HCT116 (cell line): Measurements from ENCODE around the gene TCF7L1. TPM values are rescaled to one million over a fixed set of nuclear protein-coding genes. Genes with fewer than 3 reads are reported as not detected.

ENCODE experiments used
- ATAC-seq: fragments of 200-7000 bp; cut with Tn5 transposase; 2 replicates; pipeline ENCODE4 v1.9.1; 2020; ENCODE audit warnings: mild to moderate bottlenecking, moderate library complexity
- BruUV-seq: library from RNA; stranded (reverse); fragments of 400-500 nt; replicated peaks from 2 replicates; lab custom pipeline; 2021; lab: Mats Ljungman, UMichigan
- CTCF ChIA-PET: fragments of 300-600 bp; sonication (Branson Sonifier 250); formaldehyde crosslinking; loops from one replicate; lab custom pipeline; 2021; ENCODE audit warnings: antibody characterized with exemption; lab: Charles Lee
- POLR2A ChIA-PET: fragments of 300-600, 350-600 bp; sonication (Branson Sonifier 250); formaldehyde crosslinking; loops from one replicate; lab custom pipeline; 2021; ENCODE audit warnings: antibody characterized with exemption; lab: Charles Lee
- RAD21 ChIA-PET, 2 experiments: fragments of 300-600 bp; sonication (Branson Sonifier 250); formaldehyde crosslinking; loops; one replicate each; lab custom pipeline; 2023; ENCODE audit warnings: low total read pairs in 2 of 2; ENCODE audit not compliant: uncharacterized antibody in 2 of 2, unreplicated experiment in 2 of 2, low non-redundant PET in 1 of 2; lab: Charles Lee
- DNase-seq: peaks from one replicate; pipeline ENCODE4 v3.0.0-alpha.2; 2010; ENCODE audit warnings: low read depth, low spot score
- H2AFZ ChIP-seq: fragments of 200-600 bp; shearing (Covaris generic), sonication (generic); 2 replicates; pipeline ENCODE4 v1.6.1; 2017; ENCODE audit warnings: low read depth, mixed run types, mixed read lengths, antibody characterized with exemption, low read length; ENCODE audit not compliant: poor library complexity, severe bottlenecking
- H3K27ac ChIP-seq: 2 replicates; pipeline ENCODE4 v1.5.1; 2012; ENCODE audit warnings: low read depth, low read length
- H3K27me3 ChIP-seq: fragments of 200-600 bp; sonication (generic); 2 replicates; pipeline ENCODE4 v1.6.1; 2016; ENCODE audit warnings: mixed run types, low read length, mixed read lengths; ENCODE audit not compliant: insufficient read depth
- H3K36me3 ChIP-seq, 2 experiments: fragments of 200-500 bp in 1 of 2; fragments of 200-600 bp in 1 of 2; sonication (Bioruptor generic) in 1 of 2; sonication (generic) in 1 of 2; 2 replicates each; pipeline versions ENCODE4 v1.5.1 to v1.6.1; 2014 to 2016; ENCODE audit warnings: low read length in 2 of 2, inconsistent platforms in 1 of 2, mixed read lengths in 1 of 2, mixed run types in 1 of 2; ENCODE audit not compliant: insufficient read depth in 2 of 2, control insufficient read depth in 1 of 2
- H3K4me1 ChIP-seq, 2 experiments: fragments of 200-600 bp in 1 of 2; sonication (generic) in 1 of 2; 2 replicates each; pipeline versions ENCODE4 v1.5.1 to v1.6.1; 2012 to 2017; ENCODE audit warnings: low read length in 2 of 2, inconsistent platforms in 1 of 2, mild to moderate bottlenecking in 1 of 2, mixed read lengths in 1 of 2, mixed run types in 1 of 2, moderate library complexity in 1 of 2; ENCODE audit not compliant: insufficient read depth in 2 of 2, control insufficient read depth in 1 of 2
- H3K4me2 ChIP-seq: fragments of 200-600 bp; sonication (generic); 2 replicates; pipeline ENCODE4 v1.6.1; 2017; ENCODE audit warnings: mixed run types, low read length, mixed read lengths
- H3K4me3 ChIP-seq, 2 experiments: fragments of 200-600 bp in 1 of 2; sonication (generic) in 1 of 2; replicated peaks in 1 of 2; 2 replicates each; pipeline ENCODE4 v1.5.1; 2011 to 2016; ENCODE audit warnings: low read length in 2 of 2, control low read depth in 1 of 2, low read depth in 1 of 2, mild to moderate bottlenecking in 1 of 2, mixed read lengths in 1 of 2, mixed run types in 1 of 2
- H3K79me2 ChIP-seq: fragments of 200-600 bp; sonication (generic); 2 replicates; pipeline ENCODE4 v1.6.1; 2017; ENCODE audit warnings: mild to moderate bottlenecking, mixed run types, low read length, moderate library complexity, mixed read lengths; ENCODE audit not compliant: insufficient read depth
- H3K9ac ChIP-seq: fragments of 200-600 bp; sonication (generic); 2 replicates; pipeline ENCODE4 v1.6.1; 2016; ENCODE audit warnings: low read length, mixed read lengths
- H3K9me2 ChIP-seq: fragments of 200-600 bp; sonication (generic), shearing (Covaris generic); 2 replicates; pipeline ENCODE4 v1.6.1; 2017; ENCODE audit warnings: mixed run types, mild to moderate bottlenecking, moderate library complexity; ENCODE audit not compliant: insufficient read depth
- H3K9me3 ChIP-seq, 2 experiments: fragments of 200-500 bp in 1 of 2; fragments of 200-600 bp in 1 of 2; sonication (Bioruptor generic) in 1 of 2; sonication (generic) in 1 of 2; 2 replicates each; pipeline ENCODE4 v1.6.1; 2014 to 2017; ENCODE audit warnings: low read length in 2 of 2, mixed read lengths in 2 of 2, inconsistent platforms in 1 of 2, low read depth in 1 of 2, mild to moderate bottlenecking in 1 of 2, mixed run types in 1 of 2, moderate library complexity in 1 of 2; ENCODE audit not compliant: control insufficient read depth in 1 of 2, insufficient read depth in 1 of 2
- H4K20me1 ChIP-seq: fragments of 200-600 bp; sonication (generic), shearing (Covaris generic); 2 replicates; pipeline ENCODE4 v1.6.1; 2017; ENCODE audit warnings: mixed run types, mild to moderate bottlenecking, moderate library complexity; ENCODE audit not compliant: insufficient read depth
- ATF3 ChIP-seq: IDR thresholded peaks from 2 replicates; pipeline ENCODE4 v1.6.1; 2012
- CTCF ChIP-seq, 3 experiments: fragments of 200-600 bp in 1 of 3; sonication (generic) in 1 of 3; IDR thresholded peaks in 2 of 3; conservative IDR thresholded peaks in 1 of 3; 2 replicates each; pipeline ENCODE4 v1.5.1; 2012 to 2017; ENCODE audit warnings: low read depth in 2 of 3, low read length in 2 of 3, antibody characterized with exemption in 1 of 3, borderline replicate concordance in 1 of 3, control low read depth in 1 of 3, mild to moderate bottlenecking in 1 of 3, mixed read lengths in 1 of 3, mixed run types in 1 of 3, moderate library complexity in 1 of 3; ENCODE audit not compliant: insufficient read depth in 1 of 3
- EGR1 ChIP-seq: IDR thresholded peaks from 2 replicates; pipeline ENCODE4 v1.6.1; 2012; ENCODE audit warnings: low read depth
- ELF1 ChIP-seq: IDR thresholded peaks from 2 replicates; pipeline ENCODE4 v1.6.1; 2012; ENCODE audit warnings: low read depth, borderline replicate concordance
- EZH2 ChIP-seq: fragments of 200-600 bp; sonication (generic); IDR thresholded peaks from 2 replicates; pipeline ENCODE4 v1.6.1; 2017; ENCODE audit warnings: antibody characterized with exemption, mixed run types
- FOSL1 ChIP-seq: IDR thresholded peaks from 2 replicates; pipeline ENCODE4 v1.6.1; 2012; ENCODE audit warnings: low read depth
- POLR2A ChIP-seq: IDR thresholded peaks from 2 replicates; pipeline ENCODE4 v1.7.0; 2011; ENCODE audit warnings: borderline replicate concordance; ENCODE audit not compliant: insufficient read depth, insufficient read length; ENCODE audit errors: extremely low read depth
- POLR2AphosphoS5 ChIP-seq: IDR thresholded peaks from 2 replicates; pipeline ENCODE4 v1.6.1; 2011; ENCODE audit warnings: mild to moderate bottlenecking, low read depth, low read length, moderate library complexity
- SIN3A ChIP-seq: IDR thresholded peaks from 2 replicates; pipeline ENCODE4 v1.6.1; 2012; ENCODE audit warnings: low read depth
- SRF ChIP-seq: IDR thresholded peaks from 2 replicates; pipeline ENCODE4 v1.6.1; 2012; ENCODE audit warnings: low read depth
- TCF7L2 ChIP-seq: IDR thresholded peaks from 2 replicates; pipeline ENCODE4 v1.7.0; 2011; ENCODE audit warnings: borderline replicate concordance, inconsistent platforms; ENCODE audit not compliant: insufficient read depth, insufficient read length; ENCODE audit errors: extremely low read depth
- ZNF274 ChIP-seq: fragments of 200-500 bp; sonication (Bioruptor generic); IDR thresholded peaks from 2 replicates; pipeline ENCODE4 v1.6.1; 2014; ENCODE audit warnings: mild to moderate bottlenecking, low read depth, low read length, inconsistent platforms
- intact Hi-C: fragments of 100-400 bp; cut with micrococcal nuclease; formaldehyde crosslinking; loops from 2 replicates; pipeline ENCODE4 v1.10.0; 2022
- total RNA-seq: library from RNA; stranded (reverse); gene quantifications from one replicate; pipeline ENCODE4 v1.2.1, GENCODE V29; 2021; ENCODE audit not compliant: unreplicated experiment
- TF ChIP-seq, protein P1 (sequence below): IDR thresholded peaks from 2 replicates; pipeline ENCODE4 v1.6.1; 2012; ENCODE audit warnings: low read depth

The TCF7L1 gene
- total RNA-seq, 1 experiment from 2014 or later, result 10.3 TPM

DNA sequence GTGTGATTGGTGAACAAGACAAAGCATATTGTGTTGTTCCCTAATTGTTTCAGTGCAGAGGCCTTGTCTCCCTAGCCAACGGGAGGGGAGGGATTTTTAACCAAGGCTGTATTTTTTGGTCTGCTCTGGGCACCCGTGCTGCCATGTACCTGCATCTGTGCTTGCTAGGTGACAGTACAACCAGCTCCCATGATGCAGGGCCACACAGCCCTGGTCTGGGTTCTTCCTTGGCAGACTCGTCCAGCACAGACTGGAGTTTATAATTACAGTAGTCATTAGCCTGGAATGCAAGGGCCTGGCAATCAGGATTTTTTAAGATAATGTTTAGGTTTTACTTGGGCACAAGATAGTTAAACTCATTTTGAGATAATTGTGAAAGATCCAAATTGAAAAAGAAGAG is 36.4 kb downstream of the TCF7L1 start:
- ChIA-PET CTCF (no interaction called here), RAD21 (no interaction called here), POLR2A (no interaction called here)
- no peaks in the 10 kb centered on the region for H3K4me1 ChIP-seq
- H3K9me3 ChIP-seq, result no peaks in the 10 kb centered on the region
- no peak overlapping the region for H2AFZ ChIP-seq
- H3K4me2 ChIP-seq, result no peak overlapping the region
- no peaks in the 10 kb centered on the region for H3K27me3 ChIP-seq
- no peaks in the 10 kb centered on the region for H3K79me2 ChIP-seq
- no TSS peak for BruUV-seq
- no peak for DNase-seq
- TF ChIP-seq EGR1 (no peak), ATF3 (no peak), ZNF274 (no peak), FOSL1 (no peak), ELF1 (no peak), SRF (no peak), TCF7L2 (no peak), SIN3A (no peak), CTCF (IDR thresholded peaks at IDR 0.05 in 2 of 3, conservative IDR thresholded peaks at IDR 0.05 in 1 of 3; ENCODE audit: borderline replicate concordance in 1 of 3, insufficient read depth in 1 of 3, low read depth in 2 of 3, low read length in 2 of 3) (no peak), EZH2 (no peak), POLR2A (no peak), POLR2AphosphoS5 (no peak)
- TF ChIP-seq, protein P1, sequence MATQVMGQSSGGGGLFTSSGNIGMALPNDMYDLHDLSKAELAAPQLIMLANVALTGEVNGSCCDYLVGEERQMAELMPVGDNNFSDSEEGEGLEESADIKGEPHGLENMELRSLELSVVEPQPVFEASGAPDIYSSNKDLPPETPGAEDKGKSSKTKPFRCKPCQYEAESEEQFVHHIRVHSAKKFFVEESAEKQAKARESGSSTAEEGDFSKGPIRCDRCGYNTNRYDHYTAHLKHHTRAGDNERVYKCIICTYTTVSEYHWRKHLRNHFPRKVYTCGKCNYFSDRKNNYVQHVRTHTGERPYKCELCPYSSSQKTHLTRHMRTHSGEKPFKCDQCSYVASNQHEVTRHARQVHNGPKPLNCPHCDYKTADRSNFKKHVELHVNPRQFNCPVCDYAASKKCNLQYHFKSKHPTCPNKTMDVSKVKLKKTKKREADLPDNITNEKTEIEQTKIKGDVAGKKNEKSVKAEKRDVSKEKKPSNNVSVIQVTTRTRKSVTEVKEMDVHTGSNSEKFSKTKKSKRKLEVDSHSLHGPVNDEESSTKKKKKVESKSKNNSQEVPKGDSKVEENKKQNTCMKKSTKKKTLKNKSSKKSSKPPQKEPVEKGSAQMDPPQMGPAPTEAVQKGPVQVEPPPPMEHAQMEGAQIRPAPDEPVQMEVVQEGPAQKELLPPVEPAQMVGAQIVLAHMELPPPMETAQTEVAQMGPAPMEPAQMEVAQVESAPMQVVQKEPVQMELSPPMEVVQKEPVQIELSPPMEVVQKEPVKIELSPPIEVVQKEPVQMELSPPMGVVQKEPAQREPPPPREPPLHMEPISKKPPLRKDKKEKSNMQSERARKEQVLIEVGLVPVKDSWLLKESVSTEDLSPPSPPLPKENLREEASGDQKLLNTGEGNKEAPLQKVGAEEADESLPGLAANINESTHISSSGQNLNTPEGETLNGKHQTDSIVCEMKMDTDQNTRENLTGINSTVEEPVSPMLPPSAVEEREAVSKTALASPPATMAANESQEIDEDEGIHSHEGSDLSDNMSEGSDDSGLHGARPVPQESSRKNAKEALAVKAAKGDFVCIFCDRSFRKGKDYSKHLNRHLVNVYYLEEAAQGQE, result no peak
- no peaks in the 10 kb centered on the region for H3K36me3 ChIP-seq
- intact Hi-C loops, result no loop called here
- H3K27ac ChIP-seq, result no peak overlapping the region
- H4K20me1 ChIP-seq, result no peaks in the 10 kb centered on the region; the same call in 1 of the 2 replicates
- no peak for ATAC-seq
- H3K9ac ChIP-seq, result no peak overlapping the region
- no peaks in the 10 kb centered on the region for H3K9me2 ChIP-seq
- H3K4me3 ChIP-seq, result no peak overlapping the region
